Liver (tissue), 9 donors: Measurements from ENCODE around the gene PRDM8. TPM values are rescaled to one million over a fixed set of nuclear protein-coding genes. Genes with fewer than 3 reads are reported as not detected.

Experiments used
- DNase-seq: peaks from one replicate; pipeline ENCODE4 v3.0.0-alpha.2; 2017; ENCODE audit warnings: low spot score
- H3K27ac ChIP-seq, 2 donors: one replicate each; pipeline ENCODE4 v1.7.0; 2013; ENCODE audit warnings: inconsistent platforms in 2 of 2, low read length in 2 of 2, control low read depth in 1 of 2, low read depth in 1 of 2, mild to moderate bottlenecking in 1 of 2
- H3K27me3 ChIP-seq, 4 donors: one replicate each; pipeline versions ENCODE4 v1.6.1 to v1.7.0; 2013; ENCODE audit warnings: low read length in 3 of 4, inconsistent platforms in 1 of 4, mild to moderate bottlenecking in 1 of 4, moderate library complexity in 1 of 4; ENCODE audit not compliant: control insufficient read depth in 4 of 4, insufficient read depth in 4 of 4
- H3K36me3 ChIP-seq, 4 donors: one replicate each; pipeline versions ENCODE4 v1.6.1 to v1.7.0; 2013; ENCODE audit warnings: low read length in 3 of 4, mild to moderate bottlenecking in 3 of 4, low read depth in 1 of 4, moderate library complexity in 1 of 4; ENCODE audit not compliant: control insufficient read depth in 4 of 4, insufficient read depth in 3 of 4
- H3K4me1 ChIP-seq, 4 donors: one replicate each; pipeline versions ENCODE4 v1.6.1 to v1.7.0; 2013; ENCODE audit warnings: low read length in 3 of 4, mild to moderate bottlenecking in 3 of 4, moderate library complexity in 1 of 4; ENCODE audit not compliant: control insufficient read depth in 4 of 4, insufficient read depth in 4 of 4
- H3K4me3 ChIP-seq, 3 donors: one replicate each; pipeline versions ENCODE4 v1.6.1 to v1.7.0; 2013; ENCODE audit warnings: low read length in 3 of 3, control low read depth in 1 of 3, low read depth in 1 of 3, mild to moderate bottlenecking in 1 of 3
- H3K9ac ChIP-seq, 2 donors: one replicate each; pipeline ENCODE4 v1.7.0; 2013; ENCODE audit warnings: low read length in 2 of 2, mild to moderate bottlenecking in 2 of 2, moderate library complexity in 2 of 2, control low read depth in 1 of 2, low read depth in 1 of 2
- H3K9me3 ChIP-seq, 4 donors: one replicate each; pipeline versions ENCODE4 v1.6.1 to v1.7.0; 2013; ENCODE audit warnings: low read length in 3 of 4; ENCODE audit not compliant: control insufficient read depth in 4 of 4
- ATF3 ChIP-seq: IDR thresholded peaks from 2 replicates; pipeline ENCODE4 v1.6.1; 2016; ENCODE audit warnings: antibody characterized with exemption
- CTCF ChIP-seq: fragments of 150-350 bp; IDR thresholded peaks from 2 replicates; pipeline ENCODE4 v1.5.1; 2017; ENCODE audit warnings: improper control_type of control experiment, low read depth, low read length; ENCODE audit not compliant: missing input control
- EGR1 ChIP-seq, 2 donors: IDR thresholded peaks; 2 replicates each; pipeline ENCODE4 v1.6.1; 2016 to 2018; ENCODE audit warnings: antibody characterized with exemption in 2 of 2, low read depth in 2 of 2
- FOXA1 ChIP-seq: IDR thresholded peaks from 2 replicates; pipeline ENCODE4 v1.6.1; 2016; ENCODE audit warnings: antibody characterized with exemption
- FOXA2 ChIP-seq: IDR thresholded peaks from 2 replicates; pipeline ENCODE4 v1.6.1; 2016; ENCODE audit warnings: antibody characterized with exemption
- GABPA ChIP-seq, 2 donors: IDR thresholded peaks in 1 of 2; conservative IDR thresholded peaks in 1 of 2; 2 replicates each; pipeline ENCODE4 v1.6.1; 2016; ENCODE audit warnings: antibody characterized with exemption in 2 of 2, mild to moderate bottlenecking in 1 of 2, moderate library complexity in 1 of 2
- HNF4A ChIP-seq, 2 donors: conservative IDR thresholded peaks; 2 replicates each; pipeline ENCODE4 v1.6.1; 2016; ENCODE audit warnings: antibody characterized with exemption in 2 of 2, mild to moderate bottlenecking in 2 of 2
- HNF4G ChIP-seq: IDR thresholded peaks from 2 replicates; pipeline ENCODE4 v1.6.1; 2016; ENCODE audit warnings: antibody characterized with exemption
- JUND ChIP-seq, 2 donors: IDR thresholded peaks; 2 replicates each; pipeline ENCODE4 v1.6.1; 2016; ENCODE audit warnings: antibody characterized with exemption in 2 of 2
- MAX ChIP-seq: IDR thresholded peaks from 2 replicates; pipeline ENCODE4 v1.6.1; 2016; ENCODE audit warnings: antibody characterized with exemption
- NR2F2 ChIP-seq: IDR thresholded peaks from 2 replicates; pipeline ENCODE4 v1.6.1; 2016; ENCODE audit warnings: antibody characterized with exemption
- RAD21 ChIP-seq, 2 donors: IDR thresholded peaks; 2 replicates each; pipeline ENCODE4 v1.6.1; 2016; ENCODE audit warnings: antibody characterized with exemption in 2 of 2, mild to moderate bottlenecking in 2 of 2
- REST ChIP-seq: IDR thresholded peaks from 2 replicates; pipeline ENCODE4 v1.6.1; 2016; ENCODE audit warnings: antibody characterized with exemption, mild to moderate bottlenecking
- RXRA ChIP-seq, 2 donors: IDR thresholded peaks; 2 replicates each; pipeline ENCODE4 v1.6.1; 2017 to 2018; ENCODE audit warnings: antibody characterized with exemption in 2 of 2, mild to moderate bottlenecking in 1 of 2
- SP1 ChIP-seq: IDR thresholded peaks from 2 replicates; pipeline ENCODE4 v1.6.1; 2018; ENCODE audit warnings: antibody characterized with exemption, mild to moderate bottlenecking
- TAF1 ChIP-seq: conservative IDR thresholded peaks from 2 replicates; pipeline ENCODE4 v1.6.1; 2016; ENCODE audit warnings: antibody characterized with exemption, mild to moderate bottlenecking
- YY1 ChIP-seq: IDR thresholded peaks from 2 replicates; pipeline ENCODE4 v1.6.1; 2016; ENCODE audit warnings: antibody characterized with exemption, mild to moderate bottlenecking
- ZBTB33 ChIP-seq: IDR thresholded peaks from 2 replicates; pipeline ENCODE4 v1.6.1; 2016; ENCODE audit warnings: antibody characterized with exemption
- WGBS: extraction: QIAGEN DNeasy Blood & Tissue Kit; methylation state at CpG from one replicate; pipeline ENCODE4 v1.1.7; 2013; 5-methylcytosine and 5-hydroxymethylcytosine counted together
- polyA plus RNA-seq, 2 donors: library from polyadenylated mRNA; stranded (reverse) in 1 of 2; unstranded in 1 of 2; fragments of 200-250 nt in 1 of 2; fragments of >200 nt in 1 of 2; fragmentation: Nextera tagmentation in 1 of 2; extraction: Ambion mirVana in 1 of 2; gene quantifications; one replicate each; pipeline versions ENCODE4 v1.2.1 to v1.2.3, GENCODE V29; 2013 to 2015
- total RNA-seq, 2 donors: library from RNA; depleted of rRNA; stranded (reverse); fragments of >200 nt; gene quantifications; one replicate each; pipeline ENCODE4 v1.2.3, GENCODE V29; 2014
- donor health status: healthy.
- donor health status: healthy.
- donor health status: healthy.
- donor health status: healthy.
- donor health status: healthy.

The PRDM8 gene
- total and polyA plus RNA-seq, 4 donors = 0.05 to 0.14 (median 0.08) TPM; not detected in 1

GRCh38 chr4:80187677-80188076 lies 9.6 kb upstream of the PRDM8 start:
- Histone ChIP-seq H3K9me3 (peaks cover 0 to 5% (median 0%) of the 10 kb centered on the region in 4 donors), H3K9ac (no peak overlapping the region), H3K27ac (no peak overlapping the region), H3K27me3 (peaks cover 0 to 30% (median 17%) of the 10 kb centered on the region in 4 donors), H3K4me3 (no peak overlapping the region), H3K36me3 (no peaks in the 10 kb centered on the region), H3K4me1 (peaks cover 5 to 38% (median 24%) of the 10 kb centered on the region in 4 donors)
- WGBS = 47% methylated on average over 4 of the region's 4 CpGs
- no peak for TF ChIP-seq RXRA (IDR thresholded peaks at IDR 0.05)
- TF ChIP-seq JUND (IDR thresholded peaks at IDR 0.05) = no peak
- no peak for TF ChIP-seq FOXA1
- no peak for TF ChIP-seq TAF1
- no peak for TF ChIP-seq HNF4A (conservative IDR thresholded peaks at IDR 0.05)
- TF ChIP-seq REST = no peak
- no peak for TF ChIP-seq ATF3
- no peak for TF ChIP-seq HNF4G
- TF ChIP-seq ZBTB33 = no peak
- TF ChIP-seq YY1 = no peak
- DNase-seq = no peak

- Histone ChIP-seq H3K27ac (no peak overlapping the region), H3K9me3 (peaks cover 0 to 5% (median 0%) of the 10 kb centered on the region in 4 donors), H3K36me3 (no peaks in the 10 kb centered on the region), H3K4me3 (no peak overlapping the region), H3K9ac (no peak overlapping the region), H3K4me1 (peaks cover 5 to 33% (median 20%) of the 10 kb centered on the region in 4 donors), H3K27me3 (peaks cover 0 to 37% (median 19%) of the 10 kb centered on the region in 4 donors)
- DNase-seq = no peak
- WGBS = 31% methylated on average over 11 of the region's 11 CpGs
- TF ChIP-seq ATF3 (no peak), TAF1 (no peak), FOXA2 (no peak), YY1 (no peak), ZBTB33 (no peak), RXRA (IDR thresholded peaks at IDR 0.05) (no peak), FOXA1 (no peak), EGR1 (IDR thresholded peaks at IDR 0.05; ENCODE audit: low read depth in 2 of 2) (no peak), NR2F2 (no peak), REST (no peak), HNF4G (no peak), GABPA (IDR thresholded peaks at IDR 0.05 in 1 of 2, conservative IDR thresholded peaks at IDR 0.05 in 1 of 2) (no peak), HNF4A (conservative IDR thresholded peaks at IDR 0.05) (no peak), MAX (no peak), JUND (IDR thresholded peaks at IDR 0.05) (no peak), SP1 (no peak), CTCF (no peak), RAD21 (IDR thresholded peaks at IDR 0.05) (no peak)
Measured at GRCh38 chr4:80188457-80188800, 8.9 kb upstream of the PRDM8 start.
